HCT116 (cell line): ENCODE data around the gene CTNND2. TPM values are rescaled to one million over a fixed set of nuclear protein-coding genes. Genes with fewer than 3 reads are reported as not detected.

Experiments used
- ATAC-seq: fragments of 200-7000 bp; cut with Tn5 transposase; 2 replicates; pipeline ENCODE4 v1.9.1; 2020; ENCODE audit warnings: mild to moderate bottlenecking, moderate library complexity
- BruUV-seq: library from RNA; stranded (reverse); fragments of 400-500 nt; replicated peaks from 2 replicates; lab custom pipeline; 2021; lab: Mats Ljungman, UMichigan
- CTCF ChIA-PET: fragments of 300-600 bp; sonication (Branson Sonifier 250); formaldehyde crosslinking; loops from one replicate; lab custom pipeline; 2021; ENCODE audit warnings: antibody characterized with exemption; lab: Charles Lee
- POLR2A ChIA-PET: fragments of 300-600, 350-600 bp; sonication (Branson Sonifier 250); formaldehyde crosslinking; loops from one replicate; lab custom pipeline; 2021; ENCODE audit warnings: antibody characterized with exemption; lab: Charles Lee
- RAD21 ChIA-PET, 2 experiments: fragments of 300-600 bp; sonication (Branson Sonifier 250); formaldehyde crosslinking; loops; one replicate each; lab custom pipeline; 2023; ENCODE audit warnings: low total read pairs in 2 of 2; ENCODE audit not compliant: uncharacterized antibody in 2 of 2, unreplicated experiment in 2 of 2, low non-redundant PET in 1 of 2; lab: Charles Lee
- DNase-seq: peaks from one replicate; pipeline ENCODE4 v3.0.0-alpha.2; 2010; ENCODE audit warnings: low read depth, low spot score
- H2AFZ ChIP-seq: fragments of 200-600 bp; shearing (Covaris generic), sonication (generic); 2 replicates; pipeline ENCODE4 v1.6.1; 2017; ENCODE audit warnings: low read depth, mixed run types, mixed read lengths, antibody characterized with exemption, low read length; ENCODE audit not compliant: poor library complexity, severe bottlenecking
- H3K27ac ChIP-seq: 2 replicates; pipeline ENCODE4 v1.5.1; 2012; ENCODE audit warnings: low read depth, low read length
- H3K27me3 ChIP-seq: fragments of 200-600 bp; sonication (generic); 2 replicates; pipeline ENCODE4 v1.6.1; 2016; ENCODE audit warnings: mixed run types, low read length, mixed read lengths; ENCODE audit not compliant: insufficient read depth
- H3K36me3 ChIP-seq, 2 experiments: fragments of 200-500 bp in 1 of 2; fragments of 200-600 bp in 1 of 2; sonication (Bioruptor generic) in 1 of 2; sonication (generic) in 1 of 2; 2 replicates each; pipeline versions ENCODE4 v1.5.1 to v1.6.1; 2014 to 2016; ENCODE audit warnings: low read length in 2 of 2, inconsistent platforms in 1 of 2, mixed read lengths in 1 of 2, mixed run types in 1 of 2; ENCODE audit not compliant: insufficient read depth in 2 of 2, control insufficient read depth in 1 of 2
- H3K4me1 ChIP-seq, 2 experiments: fragments of 200-600 bp in 1 of 2; sonication (generic) in 1 of 2; 2 replicates each; pipeline versions ENCODE4 v1.5.1 to v1.6.1; 2012 to 2017; ENCODE audit warnings: low read length in 2 of 2, inconsistent platforms in 1 of 2, mild to moderate bottlenecking in 1 of 2, mixed read lengths in 1 of 2, mixed run types in 1 of 2, moderate library complexity in 1 of 2; ENCODE audit not compliant: insufficient read depth in 2 of 2, control insufficient read depth in 1 of 2
- H3K4me2 ChIP-seq: fragments of 200-600 bp; sonication (generic); 2 replicates; pipeline ENCODE4 v1.6.1; 2017; ENCODE audit warnings: mixed run types, low read length, mixed read lengths
- H3K4me3 ChIP-seq, 2 experiments: fragments of 200-600 bp in 1 of 2; sonication (generic) in 1 of 2; replicated peaks in 1 of 2; 2 replicates each; pipeline ENCODE4 v1.5.1; 2011 to 2016; ENCODE audit warnings: low read length in 2 of 2, control low read depth in 1 of 2, low read depth in 1 of 2, mild to moderate bottlenecking in 1 of 2, mixed read lengths in 1 of 2, mixed run types in 1 of 2
- H3K79me2 ChIP-seq: fragments of 200-600 bp; sonication (generic); 2 replicates; pipeline ENCODE4 v1.6.1; 2017; ENCODE audit warnings: mild to moderate bottlenecking, mixed run types, low read length, moderate library complexity, mixed read lengths; ENCODE audit not compliant: insufficient read depth
- H3K9ac ChIP-seq: fragments of 200-600 bp; sonication (generic); 2 replicates; pipeline ENCODE4 v1.6.1; 2016; ENCODE audit warnings: low read length, mixed read lengths
- H3K9me2 ChIP-seq: fragments of 200-600 bp; sonication (generic), shearing (Covaris generic); 2 replicates; pipeline ENCODE4 v1.6.1; 2017; ENCODE audit warnings: mixed run types, mild to moderate bottlenecking, moderate library complexity; ENCODE audit not compliant: insufficient read depth
- H3K9me3 ChIP-seq, 2 experiments: fragments of 200-500 bp in 1 of 2; fragments of 200-600 bp in 1 of 2; sonication (Bioruptor generic) in 1 of 2; sonication (generic) in 1 of 2; 2 replicates each; pipeline ENCODE4 v1.6.1; 2014 to 2017; ENCODE audit warnings: low read length in 2 of 2, mixed read lengths in 2 of 2, inconsistent platforms in 1 of 2, low read depth in 1 of 2, mild to moderate bottlenecking in 1 of 2, mixed run types in 1 of 2, moderate library complexity in 1 of 2; ENCODE audit not compliant: control insufficient read depth in 1 of 2, insufficient read depth in 1 of 2
- H4K20me1 ChIP-seq: fragments of 200-600 bp; sonication (generic), shearing (Covaris generic); 2 replicates; pipeline ENCODE4 v1.6.1; 2017; ENCODE audit warnings: mixed run types, mild to moderate bottlenecking, moderate library complexity; ENCODE audit not compliant: insufficient read depth
- CEBPB ChIP-seq: IDR thresholded peaks from 2 replicates; pipeline ENCODE4 v1.6.1; 2012; ENCODE audit warnings: low read depth
- ELF1 ChIP-seq: IDR thresholded peaks from 2 replicates; pipeline ENCODE4 v1.6.1; 2012; ENCODE audit warnings: low read depth, borderline replicate concordance
- EZH2 ChIP-seq: fragments of 200-600 bp; sonication (generic); IDR thresholded peaks from 2 replicates; pipeline ENCODE4 v1.6.1; 2017; ENCODE audit warnings: antibody characterized with exemption, mixed run types
- FOSL1 ChIP-seq: IDR thresholded peaks from 2 replicates; pipeline ENCODE4 v1.6.1; 2012; ENCODE audit warnings: low read depth
- JUND ChIP-seq: IDR thresholded peaks from 2 replicates; pipeline ENCODE4 v1.6.1; 2012
- POLR2A ChIP-seq: IDR thresholded peaks from 2 replicates; pipeline ENCODE4 v1.7.0; 2011; ENCODE audit warnings: borderline replicate concordance; ENCODE audit not compliant: insufficient read depth, insufficient read length; ENCODE audit errors: extremely low read depth
- POLR2AphosphoS5 ChIP-seq: IDR thresholded peaks from 2 replicates; pipeline ENCODE4 v1.6.1; 2011; ENCODE audit warnings: mild to moderate bottlenecking, low read depth, low read length, moderate library complexity
- REST ChIP-seq: IDR thresholded peaks from 2 replicates; pipeline ENCODE4 v1.6.1; 2012; ENCODE audit warnings: low read depth
- SP1 ChIP-seq: IDR thresholded peaks from 2 replicates; pipeline ENCODE4 v1.6.1; 2012; ENCODE audit warnings: low read depth
- SRF ChIP-seq: IDR thresholded peaks from 2 replicates; pipeline ENCODE4 v1.6.1; 2012; ENCODE audit warnings: low read depth
- TCF7L2 ChIP-seq: IDR thresholded peaks from 2 replicates; pipeline ENCODE4 v1.7.0; 2011; ENCODE audit warnings: borderline replicate concordance, inconsistent platforms; ENCODE audit not compliant: insufficient read depth, insufficient read length; ENCODE audit errors: extremely low read depth
- YY1 ChIP-seq: IDR thresholded peaks from 2 replicates; pipeline ENCODE4 v1.6.1; 2011; ENCODE audit warnings: low read length, low read depth, moderate library complexity, mild to moderate bottlenecking; ENCODE audit not compliant: insufficient replicate concordance; ENCODE audit errors: extremely low read depth
- ZBTB33 ChIP-seq: IDR thresholded peaks from 2 replicates; pipeline ENCODE4 v1.6.1; 2011; ENCODE audit warnings: mild to moderate bottlenecking, low read length, moderate library complexity; ENCODE audit not compliant: insufficient replicate concordance; ENCODE audit errors: extremely low read depth
- ZFX ChIP-seq: fragments of 450-650 bp; IDR thresholded peaks from 2 replicates; pipeline ENCODE4 v1.6.1; 2017
- ZNF274 ChIP-seq: fragments of 200-500 bp; sonication (Bioruptor generic); IDR thresholded peaks from 2 replicates; pipeline ENCODE4 v1.6.1; 2014; ENCODE audit warnings: mild to moderate bottlenecking, low read depth, low read length, inconsistent platforms
- intact Hi-C: fragments of 100-400 bp; cut with micrococcal nuclease; formaldehyde crosslinking; loops from 2 replicates; pipeline ENCODE4 v1.10.0; 2022
- total RNA-seq: library from RNA; stranded (reverse); gene quantifications from one replicate; pipeline ENCODE4 v1.2.1, GENCODE V29; 2021; ENCODE audit not compliant: unreplicated experiment

CTNND2 gene
- total RNA-seq, 1 experiment from 2014 or later, result not detected

GRCh38 chr5:10958728-10959127 is 945.5 kb downstream of the CTNND2 start:
- no TSS peak for BruUV-seq

More at GRCh38 chr5:10958728-10959127, 945.5 kb downstream of the CTNND2 start:
- peaks cover 0 to 8% of the 10 kb centered on the region in 2 experiments; a peak in 2 of 4 replicates for H3K4me1 ChIP-seq
- intact Hi-C loops, result no loop called here
- no peak overlapping the region for H3K4me3 ChIP-seq
- no peaks in the 10 kb centered on the region for H3K36me3 ChIP-seq
- no peak overlapping the region for H3K27ac ChIP-seq
- H3K79me2 ChIP-seq, result no peaks in the 10 kb centered on the region
- no peak overlapping the region for H2AFZ ChIP-seq
- no peak for DNase-seq
- H3K9me2 ChIP-seq, result no peaks in the 10 kb centered on the region
- ChIA-PET POLR2A (no interaction called here), RAD21 (no interaction called here), CTCF (no interaction called here)
- H3K9ac ChIP-seq, result no peak overlapping the region
- no peaks in the 10 kb centered on the region for H4K20me1 ChIP-seq
- peaks cover 5% of the 10 kb centered on the region in 2 experiments; a peak in 2 of 4 replicates for H3K9me3 ChIP-seq
- H3K4me2 ChIP-seq, result no peak overlapping the region
- TF ChIP-seq SRF (no peak), REST (no peak), POLR2A (no peak), SP1 (no peak), JUND (no peak), CEBPB (no peak), EZH2 (no peak), FOSL1 (no peak), ZFX (no peak), POLR2AphosphoS5 (no peak), YY1 (no peak), ZNF274 (no peak), TCF7L2 (no peak), ELF1 (no peak), ZBTB33 (no peak)
- H3K27me3 ChIP-seq, result no peaks in the 10 kb centered on the region
- ATAC-seq, result no peak
